Testis (tissue), 3 donors: ENCODE data around the gene GNG2. TPM values are rescaled to one million over a fixed set of nuclear protein-coding genes. Genes with fewer than 3 reads are reported as not detected.

Experiments
- DNase-seq: peaks from one replicate; pipeline ENCODE4 v3.0.0-alpha.2; 2019
- H3K27ac ChIP-seq, 2 donors: fragments of 200-600 bp; sonication (generic); one replicate each; pipeline ENCODE4 v1.5.1; 2019
- H3K27me3 ChIP-seq: fragments of 200-600 bp; sonication (generic); one replicate; pipeline ENCODE4 v1.5.1; 2019
- H3K36me3 ChIP-seq: fragments of 200-600 bp; sonication (generic); one replicate; pipeline ENCODE4 v1.5.1; 2017; ENCODE audit warnings: low read depth; ENCODE audit errors: missing control alignments
- H3K4me1 ChIP-seq: fragments of 200-600 bp; sonication (generic); one replicate; pipeline ENCODE4 v1.5.1; 2019
- H3K4me3 ChIP-seq, 2 donors: fragments of 200-600 bp; sonication (generic); one replicate each; pipeline ENCODE4 v1.5.1; 2017 to 2019
- H3K9me3 ChIP-seq: fragments of 200-600 bp; sonication (generic); one replicate; pipeline ENCODE4 v1.5.1; 2017
- CTCF ChIP-seq, 3 experiments: fragments of 450-650 bp in 2 of 3; fragments of 200-600 bp in 1 of 3; sonication (generic) in 1 of 3; IDR thresholded peaks; one replicate each; pipeline ENCODE4 v1.5.1; 2016 to 2019; ENCODE audit warnings: antibody characterized with exemption in 3 of 3, mild to moderate bottlenecking in 2 of 3, moderate library complexity in 1 of 3
- POLR2A ChIP-seq: fragments of 450-650 bp; IDR thresholded peaks from one replicate; pipeline ENCODE4 v1.6.1; 2017; ENCODE audit warnings: antibody characterized with exemption, mild to moderate bottlenecking, moderate library complexity
- WGBS, 2 donors: methylation state at CpG; one replicate each; pipeline ENCODE4 v1.1.5; 2018; 5-methylcytosine and 5-hydroxymethylcytosine counted together
- intact Hi-C: fragments of 100-400 bp; cut with DNase I; formaldehyde crosslinking; loops from one replicate; pipeline ENCODE4 v1.15.1; 2023; ENCODE audit warnings: low total_unique reads
- polyA plus RNA-seq: library from polyadenylated mRNA; stranded (reverse); fragments of 350-450 nt; fragmentation: Illumina TruSeq; extraction: RNeasy Lipid Tissue Mini Kit (QIAGEN cat#74804); gene quantifications from one replicate; pipeline ENCODE4 v1.2.3, GENCODE V29; 2014; ENCODE audit warnings: low read depth, low replicate concordance; ENCODE audit not compliant: insufficient read depth
- total RNA-seq, 2 donors: library from RNA; depleted of rRNA; stranded (reverse); fragments of >200 nt; gene quantifications; one replicate each; pipeline ENCODE4 v1.2.3, GENCODE V29; 2016

GNG2 gene
- total and polyA plus RNA-seq, 3 donors from 2014 or later, result 248 to 312 (median 250) TPM

- peaks cover 4% of the 10 kb centered on the region for H3K4me1 ChIP-seq
- WGBS, 2 donors, result 30 to 41% methylated on average over 2 of the region's 2 CpGs
- H3K27ac ChIP-seq, result no peak overlapping the region
- TF ChIP-seq POLR2A (no peak), CTCF (IDR thresholded peaks at IDR 0.05) (no peak)
- intact Hi-C loops, result no loop called here
- H3K4me3 ChIP-seq, result no peak overlapping the region
- no peak for DNase-seq
- no peaks in the 10 kb centered on the region for H3K9me3 ChIP-seq
- H3K36me3 ChIP-seq, result no peaks in the 10 kb centered on the region
- H3K27me3 ChIP-seq, result no peaks in the 10 kb centered on the region
These were observed 12.9 kb downstream of the GNG2 start for GRCh38 chr14:51873221-51873893.

GRCh38 chr14:51877810-51878209, 17.4 kb downstream of the GNG2 start:
- Histone ChIP-seq H3K27ac (no peak overlapping the region), H3K36me3 (no peaks in the 10 kb centered on the region), H3K4me1 (no peaks in the 10 kb centered on the region), H3K27me3 (no peaks in the 10 kb centered on the region), H3K4me3 (no peak overlapping the region), H3K9me3 (no peaks in the 10 kb centered on the region)
- TF ChIP-seq POLR2A (no peak), CTCF (IDR thresholded peaks at IDR 0.05) (no peak)
- DNase-seq, result no peak
- intact Hi-C loops, result no loop called here
- WGBS, 2 donors, result 76 to 78% methylated on average over 1 of the region's 1 CpG

GRCh38 chr14:51879170-51879569, 18.8 kb downstream of the GNG2 start:
- TF ChIP-seq POLR2A (no peak), CTCF (IDR thresholded peaks at IDR 0.05) (no peak)
- no peaks in the 10 kb centered on the region for H3K27me3 ChIP-seq
- WGBS, 2 donors, result 83 to 90% methylated on average over 1 of the region's 1 CpG
- H3K4me3 ChIP-seq, result no peak overlapping the region
- H3K9me3 ChIP-seq, result no peaks in the 10 kb centered on the region
- no peak overlapping the region for H3K27ac ChIP-seq
- no peaks in the 10 kb centered on the region for H3K36me3 ChIP-seq
- no peaks in the 10 kb centered on the region for H3K4me1 ChIP-seq
- no peak for DNase-seq
- intact Hi-C loops, result no loop called here

GRCh38 chr14:51880835-51881580, 20.6 kb downstream of the GNG2 start:
- WGBS, 2 donors, result 66 to 71% methylated on average over 7 of the region's 7 CpGs
- Histone ChIP-seq H3K27ac (no peak overlapping the region), H3K27me3 (no peaks in the 10 kb centered on the region), H3K9me3 (no peaks in the 10 kb centered on the region), H3K4me3 (no peak overlapping the region), H3K36me3 (no peaks in the 10 kb centered on the region), H3K4me1 (no peaks in the 10 kb centered on the region)
- TF ChIP-seq CTCF (IDR thresholded peaks at IDR 0.05) (no peak), POLR2A (no peak)
- intact Hi-C loops, result no loop called here
- DNase-seq, result no peak
